Peyer's patch (tissue), 4 donors: ENCODE results near the gene MRPS23. TPM values are rescaled to one million over a fixed set of nuclear protein-coding genes. Genes with fewer than 3 reads are reported as not detected.

Source experiments
- DNase-seq, 3 donors: peaks; one replicate each; pipeline ENCODE4 v3.0.0-alpha.2; 2017 to 2019
- H3K27ac ChIP-seq, 4 donors: fragments of 200-600 bp; sonication (generic); one replicate each; pipeline ENCODE4 v1.5.1; 2016 to 2019
- H3K27me3 ChIP-seq, 2 donors: fragments of 200-600 bp; sonication (generic); one replicate each; pipeline ENCODE4 v1.5.1; 2019
- H3K36me3 ChIP-seq, 3 donors: fragments of 200-600 bp; sonication (generic); one replicate each; pipeline ENCODE4 v1.5.1; 2016 to 2019
- H3K4me1 ChIP-seq, 4 donors: fragments of 200-600 bp; sonication (generic); one replicate each; pipeline ENCODE4 v1.5.1; 2016 to 2019
- H3K4me3 ChIP-seq, 4 donors: fragments of 200-600 bp; sonication (generic); 1 replicate in 3 of 4; 2 replicates in 1 of 4; pipeline ENCODE4 v1.5.1; 2016 to 2019; ENCODE audit warnings: mild to moderate bottlenecking in 1 of 4
- H3K9me3 ChIP-seq, 4 donors: fragments of 200-600 bp; sonication (generic); one replicate each; pipeline ENCODE4 v1.5.1; 2016 to 2019; ENCODE audit warnings: mild to moderate bottlenecking in 1 of 4
- CTCF ChIP-seq, 6 experiments: fragments of 450-650 bp in 4 of 6; fragments of 200-600 bp in 2 of 6; sonication (generic) in 1 of 6; IDR thresholded peaks; one replicate each; pipeline ENCODE4 v1.5.1; 2017 to 2019; ENCODE audit warnings: antibody characterized with exemption in 6 of 6, mild to moderate bottlenecking in 3 of 6, moderate library complexity in 1 of 6
- POLR2A ChIP-seq, 2 donors: fragments of 450-650 bp; IDR thresholded peaks; one replicate each; pipeline ENCODE4 v1.5.1; 2017; ENCODE audit warnings: antibody characterized with exemption in 2 of 2, mild to moderate bottlenecking in 2 of 2, moderate library complexity in 2 of 2
- total RNA-seq, 4 donors: library from RNA; depleted of rRNA; stranded (reverse); fragments of >200 nt; gene quantifications; one replicate each; pipeline ENCODE4 v1.1.0, GENCODE V29; 2016

MRPS23 gene
- total RNA-seq, 4 donors from 2014 or later: 0.83 to 7.4 (median 5.2) TPM

GRCh38 chr17:57873261-57874057 lies 23.6 kb upstream of the MRPS23 start:
- TF ChIP-seq CTCF (IDR thresholded peaks at IDR 0.05): no peak
- TF ChIP-seq POLR2A (IDR thresholded peaks at IDR 0.05): no peak

DNA sequence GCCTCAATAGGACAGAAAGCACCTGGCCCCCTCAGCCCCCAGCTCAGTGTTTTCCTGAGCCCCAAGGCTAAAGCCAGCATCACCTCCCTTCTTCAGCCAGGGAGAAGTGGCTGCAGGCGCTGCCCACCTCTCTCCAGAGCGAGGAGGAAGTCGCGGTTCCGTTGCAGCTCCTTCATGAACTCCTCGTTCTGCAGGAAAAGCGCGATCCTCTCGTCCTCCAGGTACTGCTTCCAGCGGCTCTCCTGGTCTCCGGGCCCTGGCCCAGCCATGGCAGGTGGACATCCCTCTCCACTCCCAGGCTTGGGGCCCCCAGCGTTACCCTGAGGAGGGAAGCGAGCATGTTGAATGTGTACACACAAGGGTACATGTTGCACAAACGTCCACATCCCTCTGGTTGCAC lies 22.7 kb upstream of the MRPS23 start:
- DNase-seq: no peak
- TF ChIP-seq CTCF (IDR thresholded peaks at IDR 0.05): no peak
- no peak for TF ChIP-seq POLR2A (IDR thresholded peaks at IDR 0.05)
- H3K27ac ChIP-seq: no peak overlapping the region

More at GRCh38 chr17:57873261-57874057, 23.6 kb upstream of the MRPS23 start:
- DNase-seq: no peak
- Histone ChIP-seq H3K4me3 (no peak overlapping the region), H3K27me3 (no peaks in the 10 kb centered on the region), H3K27ac (peak overlapping the region in 2 of 4 donors; percentile 79 to 84), H3K4me1 (peaks cover 0 to 44% (median 19%) of the 10 kb centered on the region in 4 donors), H3K9me3 (no peaks in the 10 kb centered on the region), H3K36me3 (peaks cover 0 to 6% (median 0%) of the 10 kb centered on the region in 3 donors)

DNA sequence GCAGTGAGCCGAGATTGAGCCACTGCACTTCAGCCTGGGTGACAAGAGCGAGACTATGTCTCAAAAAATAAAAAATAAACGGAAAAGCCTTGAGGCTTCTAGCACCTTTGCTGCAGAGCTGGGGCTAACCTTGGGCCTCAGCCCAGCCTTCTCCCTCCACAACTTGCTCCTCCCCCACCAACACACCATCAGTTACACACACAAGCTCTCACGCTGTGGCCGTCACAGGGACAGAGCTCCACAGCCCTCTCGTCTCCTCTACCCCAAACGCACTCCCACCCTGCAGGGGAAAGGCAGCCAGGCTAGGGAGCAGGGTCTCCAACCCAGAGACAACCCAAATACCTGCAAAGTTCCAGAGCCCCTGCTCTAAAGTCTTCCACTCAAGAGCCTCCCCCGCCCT lies 22.0 kb upstream of the MRPS23 start:
- no peaks in the 10 kb centered on the region for H3K9me3 ChIP-seq
- no peaks in the 10 kb centered on the region for H3K36me3 ChIP-seq
- no peak for DNase-seq
- H3K4me3 ChIP-seq: no peak overlapping the region
- peaks cover 0 to 54% (median 28%) of the 10 kb centered on the region in 4 donors for H3K4me1 ChIP-seq
- TF ChIP-seq POLR2A (IDR thresholded peaks at IDR 0.05): no peak
- H3K27ac ChIP-seq: no peak overlapping the region
- H3K27me3 ChIP-seq: no peaks in the 10 kb centered on the region

More for the DNA sequence above, 22.7 kb upstream of the MRPS23 start:
- peaks cover 0 to 53% (median 27%) of the 10 kb centered on the region in 4 donors for H3K4me1 ChIP-seq
- H3K36me3 ChIP-seq: no peaks in the 10 kb centered on the region
- no peaks in the 10 kb centered on the region for H3K9me3 ChIP-seq
- H3K27me3 ChIP-seq: no peaks in the 10 kb centered on the region
- no peak overlapping the region for H3K4me3 ChIP-seq

GRCh38 chr17:57871155-57871554 lies 21.3 kb upstream of the MRPS23 start:
- Histone ChIP-seq H3K4me3 (no peak overlapping the region), H3K36me3 (peaks cover 0 to 5% (median 0%) of the 10 kb centered on the region in 3 donors), H3K27me3 (no peaks in the 10 kb centered on the region), H3K9me3 (no peaks in the 10 kb centered on the region), H3K27ac (no peak overlapping the region), H3K4me1 (peaks cover 0 to 53% (median 28%) of the 10 kb centered on the region in 4 donors)
- no peak for DNase-seq
- no peak for TF ChIP-seq CTCF (IDR thresholded peaks at IDR 0.05)
- no peak for TF ChIP-seq POLR2A (IDR thresholded peaks at IDR 0.05)

GRCh38 chr17:57870283-57870635 lies 20.4 kb upstream of the MRPS23 start:
- TF ChIP-seq CTCF (IDR thresholded peaks at IDR 0.05) (no peak), POLR2A (IDR thresholded peaks at IDR 0.05) (no peak)
- no peak overlapping the region for H3K4me3 ChIP-seq
- no peak for DNase-seq
- peaks cover 0 to 9% (median 0%) of the 10 kb centered on the region in 3 donors for H3K36me3 ChIP-seq
- H3K9me3 ChIP-seq: no peaks in the 10 kb centered on the region
- H3K27ac ChIP-seq: no peak overlapping the region
- H3K27me3 ChIP-seq: no peaks in the 10 kb centered on the region
- peaks cover 0 to 47% (median 28%) of the 10 kb centered on the region in 4 donors for H3K4me1 ChIP-seq

DNA sequence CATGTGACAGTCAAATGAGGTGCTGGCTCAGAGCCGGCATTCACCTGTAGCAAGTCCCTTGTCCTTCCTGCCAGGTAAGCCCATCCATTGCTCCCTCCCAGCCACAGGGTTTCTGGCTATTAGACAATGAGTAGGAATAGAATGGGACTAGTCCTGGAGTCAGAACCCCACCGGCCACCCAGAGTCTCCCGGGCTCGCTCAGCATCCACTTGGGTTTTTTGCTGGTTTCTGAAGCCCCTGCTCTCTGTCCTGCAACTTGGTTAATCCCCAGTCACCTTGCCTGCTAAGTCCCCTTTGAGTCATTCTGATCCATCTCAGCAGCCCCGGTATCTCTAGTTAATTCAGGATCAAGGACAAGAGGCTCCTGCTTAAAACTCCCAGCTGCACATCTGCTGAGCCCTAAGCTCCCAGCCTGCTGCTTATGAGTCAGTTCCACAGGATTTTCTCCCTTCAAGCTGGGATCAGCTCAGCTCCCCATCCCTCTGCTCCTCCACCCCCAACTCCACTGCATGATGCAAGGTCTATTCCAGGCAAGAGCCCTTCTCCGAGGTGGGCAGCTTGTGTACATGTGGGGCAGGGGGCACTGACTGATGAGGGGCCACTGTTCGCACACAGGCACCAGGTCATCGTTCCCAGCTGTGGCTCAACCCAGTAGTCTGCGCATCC lies 19.9 kb upstream of the MRPS23 start:
- H3K4me3 ChIP-seq: no peak overlapping the region
- H3K36me3 ChIP-seq: peaks cover 0 to 9% (median 0%) of the 10 kb centered on the region in 3 donors
- peaks cover 0 to 41% (median 25%) of the 10 kb centered on the region in 4 donors for H3K4me1 ChIP-seq
- H3K27me3 ChIP-seq: no peaks in the 10 kb centered on the region
- H3K27ac ChIP-seq: peak overlapping the region in 2 of 4 donors; percentile 67 to 83
- H3K9me3 ChIP-seq: no peaks in the 10 kb centered on the region
- TF ChIP-seq CTCF (IDR thresholded peaks at IDR 0.05): no peak
- TF ChIP-seq POLR2A (IDR thresholded peaks at IDR 0.05): no peak
- DNase-seq: no peak
